IPS DF 6.9 (cell line): ENCODE measurements around the gene NUB1.

Experiments used
- DNase-seq: peaks from one replicate; pipeline ENCODE4 v3.0.0-alpha.2; 2013; ENCODE audit warnings: low read depth, low spot score
- H3K27ac ChIP-seq: one replicate; pipeline ENCODE4 v1.5.1; 2013; ENCODE audit warnings: low read length, control low read depth
- H3K27me3 ChIP-seq: 2 replicates; pipeline ENCODE4 v1.6.1; 2013; ENCODE audit warnings: mild to moderate bottlenecking, low read length; ENCODE audit not compliant: control insufficient read depth, insufficient read depth
- H3K36me3 ChIP-seq: 2 replicates; pipeline ENCODE4 v1.6.1; 2013; ENCODE audit warnings: low read length; ENCODE audit not compliant: control insufficient read depth, insufficient read depth
- H3K4me1 ChIP-seq: 2 replicates; pipeline ENCODE4 v1.6.1; 2013; ENCODE audit warnings: low read length; ENCODE audit not compliant: control insufficient read depth, insufficient read depth
- H3K4me3 ChIP-seq: 2 replicates; pipeline ENCODE4 v1.5.1; 2013; ENCODE audit warnings: mild to moderate bottlenecking, low read length
- H3K9me3 ChIP-seq: 2 replicates; pipeline ENCODE4 v1.6.1; 2013; ENCODE audit warnings: low read length, inconsistent platforms; ENCODE audit not compliant: control insufficient read depth, insufficient read depth
- WGBS: extraction: QIAGEN DNeasy Blood & Tissue Kit; methylation state at CpG from one replicate; pipeline ENCODE4 v1.1.7; 2013; ENCODE audit warnings: mixed read lengths, missing lambda C conversion rate; ENCODE audit not compliant: insufficient read length, insufficient coverage; 5-methylcytosine and 5-hydroxymethylcytosine counted together

The NUB1 gene

DNA sequence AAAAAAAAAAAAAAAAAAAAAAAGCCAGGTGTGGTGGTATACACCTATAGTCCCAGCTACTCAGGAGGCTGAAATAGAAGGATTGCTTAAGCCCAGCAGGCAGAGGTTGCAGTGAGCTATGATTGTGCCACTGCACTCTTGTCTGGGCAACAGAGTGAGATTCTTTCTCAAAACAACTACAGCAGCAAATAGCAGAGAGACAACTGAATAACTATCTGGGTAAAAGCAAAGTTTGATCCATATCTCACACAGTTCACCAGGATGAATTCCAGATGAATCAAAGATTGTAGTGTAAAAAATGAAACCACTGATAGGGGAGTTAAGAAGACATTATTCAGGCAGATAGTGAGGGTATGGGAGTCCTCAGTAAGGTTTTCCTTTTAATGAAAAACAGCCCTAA, 11.4 kb upstream of the NUB1 start:
- Histone ChIP-seq H3K9me3 (no peaks in the 10 kb centered on the region), H3K4me1 (peaks cover 3% of the 10 kb centered on the region; the same call in 1 of the 2 replicates), H3K36me3 (no peaks in the 10 kb centered on the region), H3K4me3 (no peak overlapping the region), H3K27me3 (no peaks in the 10 kb centered on the region), H3K27ac (no peak overlapping the region)
- no peak for DNase-seq

DNA sequence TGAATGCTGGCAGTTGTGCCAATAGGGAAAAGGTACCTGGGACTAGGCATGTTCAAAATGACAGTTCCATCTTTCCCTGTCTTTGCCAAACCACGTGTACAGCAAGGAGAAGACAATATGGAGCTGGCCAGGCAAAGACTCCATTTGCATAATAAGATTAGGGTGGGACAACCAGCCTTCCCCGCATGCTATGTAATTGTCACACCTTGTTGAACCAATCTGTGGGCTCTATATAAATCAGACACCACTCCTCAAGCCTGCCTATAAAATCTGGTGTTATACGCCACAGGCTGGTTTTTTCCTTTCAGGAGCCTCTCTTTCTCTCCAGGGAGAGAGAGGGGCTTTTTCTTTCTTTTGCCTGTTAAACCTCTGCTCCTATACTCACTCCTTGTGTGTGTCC, 11.0 kb upstream of the NUB1 start:
- no CpG with 5 or more reads among the region's 3 CpGs for WGBS
- Histone ChIP-seq H3K27me3 (no peaks in the 10 kb centered on the region), H3K4me1 (peaks cover 3% of the 10 kb centered on the region; the same call in 1 of the 2 replicates), H3K9me3 (no peaks in the 10 kb centered on the region), H3K27ac (no peak overlapping the region), H3K36me3 (no peaks in the 10 kb centered on the region), H3K4me3 (no peak overlapping the region)
- no peak for DNase-seq

- Histone ChIP-seq H3K4me1 (no peaks in the 10 kb centered on the region), H3K27me3 (no peaks in the 10 kb centered on the region), H3K27ac (no peak overlapping the region), H3K9me3 (no peaks in the 10 kb centered on the region), H3K36me3 (no peaks in the 10 kb centered on the region), H3K4me3 (no peak overlapping the region)
- no peak for DNase-seq
- no CpG with 5 or more reads among the region's 1 CpG for WGBS
These were observed 7.0 kb upstream of the NUB1 start for GRCh38 chr7:151334628-151335027.

DNA sequence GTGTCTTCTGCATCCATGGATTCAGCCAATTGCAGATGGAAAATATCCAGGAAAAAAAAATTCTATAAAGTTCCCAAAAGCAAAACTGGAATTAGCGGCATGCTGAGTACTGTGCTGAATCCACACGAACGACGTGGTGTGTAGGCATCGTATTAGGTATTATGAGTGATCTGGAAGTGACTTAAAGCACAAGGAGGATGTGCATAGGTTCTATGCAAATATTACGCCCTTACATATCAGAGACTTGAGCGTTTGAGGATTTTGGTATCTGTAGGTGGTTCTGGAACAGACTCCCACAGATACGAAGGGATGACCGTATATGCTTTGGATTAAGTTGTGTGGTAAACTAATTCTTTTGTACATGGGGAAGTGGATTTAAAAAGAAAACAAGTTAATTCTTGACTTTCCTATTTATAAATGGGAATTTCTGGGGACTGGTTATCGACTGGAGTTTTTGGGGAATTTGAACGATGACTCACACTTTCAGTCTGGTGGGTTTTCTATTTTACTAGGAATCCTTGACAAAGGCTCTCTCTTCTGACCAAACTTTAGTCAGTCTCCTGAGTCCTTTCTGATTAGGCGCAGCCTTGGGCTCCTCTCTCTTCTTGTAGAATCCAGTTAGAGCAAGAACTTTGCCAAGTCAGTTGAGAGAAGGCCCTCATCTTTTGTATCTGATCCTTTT, 5.4 kb upstream of the NUB1 start:
- no CpG with 5 or more reads among the region's 12 CpGs for WGBS
- Histone ChIP-seq H3K36me3 (no peaks in the 10 kb centered on the region), H3K9me3 (no peaks in the 10 kb centered on the region), H3K4me1 (no peaks in the 10 kb centered on the region), H3K27me3 (no peaks in the 10 kb centered on the region), H3K4me3 (no peak overlapping the region), H3K27ac (no peak overlapping the region)
- DNase-seq = no peak

GRCh38 chr7:151337346-151337745, 4.3 kb upstream of the NUB1 start:
- no peak overlapping the region for H3K27ac ChIP-seq
- no peak for DNase-seq
- no peaks in the 10 kb centered on the region for H3K27me3 ChIP-seq
- no peaks in the 10 kb centered on the region for H3K4me1 ChIP-seq
- no peaks in the 10 kb centered on the region for H3K9me3 ChIP-seq
- no peaks in the 10 kb centered on the region for H3K36me3 ChIP-seq
- no CpG with 5 or more reads among the region's 2 CpGs for WGBS
- no peak overlapping the region for H3K4me3 ChIP-seq

- WGBS = no CpG with 5 or more reads among the region's 3 CpGs
- Histone ChIP-seq H3K4me1 (no peaks in the 10 kb centered on the region), H3K27ac (no peak overlapping the region), H3K4me3 (no peak overlapping the region), H3K27me3 (no peaks in the 10 kb centered on the region), H3K36me3 (no peaks in the 10 kb centered on the region), H3K9me3 (no peaks in the 10 kb centered on the region)
- DNase-seq = no peak
These were observed 2.8 kb upstream of the NUB1 start for GRCh38 chr7:151338809-151339208.

DNA sequence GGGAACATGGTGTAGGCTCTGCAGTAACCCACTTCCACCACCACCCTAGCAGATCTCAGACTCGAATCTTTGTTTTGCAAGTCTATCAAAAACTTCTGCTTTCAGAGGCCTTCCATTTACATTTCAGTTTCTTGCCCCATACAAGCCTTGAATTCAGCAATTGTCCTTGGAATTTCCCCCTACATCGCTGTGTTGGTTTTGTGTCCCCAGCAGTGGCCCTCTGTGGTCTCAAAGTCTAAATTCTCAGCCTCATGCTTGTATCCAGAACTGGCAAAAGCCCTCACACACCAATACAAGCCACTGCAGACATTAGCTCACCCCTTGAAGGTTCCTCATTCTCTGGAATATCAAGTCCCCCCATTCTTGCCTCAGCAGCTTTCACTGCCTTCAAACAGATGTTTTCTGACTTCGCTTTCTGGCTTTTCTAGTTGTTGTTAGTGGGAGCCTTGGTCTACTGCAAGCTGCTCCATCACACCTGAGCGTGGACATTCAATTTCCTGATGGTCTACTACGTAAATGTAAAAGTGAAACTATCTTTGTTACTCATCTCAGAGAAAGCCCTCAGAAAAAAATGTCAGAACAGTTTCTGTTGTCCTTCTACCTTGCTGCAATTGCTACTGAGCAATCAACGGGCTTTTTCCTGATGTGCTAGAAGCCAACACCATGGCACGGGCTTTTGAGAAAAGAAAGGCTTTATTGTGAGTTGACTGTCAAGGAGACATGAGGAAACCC, 1.8 kb upstream of the NUB1 start:
- WGBS = no CpG with 5 or more reads among the region's 7 CpGs
- no peaks in the 10 kb centered on the region for H3K27me3 ChIP-seq
- no peaks in the 10 kb centered on the region for H3K36me3 ChIP-seq
- H3K4me1 ChIP-seq = no peaks in the 10 kb centered on the region
- DNase-seq = no peak
- no peak overlapping the region for H3K27ac ChIP-seq
- H3K9me3 ChIP-seq = no peaks in the 10 kb centered on the region
- H3K4me3 ChIP-seq = no peak overlapping the region

DNA sequence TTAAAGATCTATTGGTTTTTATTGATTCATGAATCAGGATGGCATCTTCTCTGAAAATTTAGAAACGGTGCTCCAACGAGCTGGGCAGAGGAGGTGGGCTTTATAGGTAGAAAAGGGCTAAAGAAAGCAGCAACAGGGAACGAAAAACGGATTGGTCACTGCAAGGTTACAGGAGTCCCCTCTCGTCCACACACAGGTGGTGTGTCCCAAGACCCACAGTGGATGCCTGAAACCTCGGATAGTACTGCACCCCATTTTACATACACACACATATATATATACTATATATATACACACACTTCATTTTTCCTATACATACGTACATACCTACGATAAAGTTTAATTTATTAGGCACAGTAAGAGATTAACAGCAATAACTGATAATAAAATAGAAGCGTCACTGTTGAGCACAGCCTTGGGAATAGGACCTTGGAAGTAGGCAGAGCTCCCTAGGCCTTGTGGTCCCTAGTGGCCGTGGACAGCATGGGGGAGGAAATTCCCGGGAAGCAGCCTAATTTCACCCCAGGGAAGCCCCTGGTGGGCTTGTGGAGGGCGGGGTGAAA, 737 bp upstream of the NUB1 start:
- Histone ChIP-seq H3K4me3 (peak overlapping the region; percentile 20; the same call in 1 of the 2 replicates), H3K36me3 (no peaks in the 10 kb centered on the region; the same call in 1 of the 2 replicates), H3K4me1 (no peaks in the 10 kb centered on the region), H3K27me3 (no peaks in the 10 kb centered on the region), H3K9me3 (no peaks in the 10 kb centered on the region), H3K27ac (no peak overlapping the region)
- no peak for DNase-seq
- WGBS = 100% methylated on average over 2 of the region's 12 CpGs

GRCh38 chr7:151342102-151342646, 562 bp downstream of the NUB1 start:
- Histone ChIP-seq H3K27ac (no peak overlapping the region), H3K4me1 (no peaks in the 10 kb centered on the region), H3K36me3 (peaks cover 4% of the 10 kb centered on the region; the same call in 1 of the 2 replicates), H3K4me3 (peak overlapping the region; percentile 97; the same call in 1 of the 2 replicates), H3K9me3 (no peaks in the 10 kb centered on the region), H3K27me3 (no peaks in the 10 kb centered on the region)
- no peak for DNase-seq
- no CpG with 5 or more reads among the region's 11 CpGs for WGBS

DNA sequence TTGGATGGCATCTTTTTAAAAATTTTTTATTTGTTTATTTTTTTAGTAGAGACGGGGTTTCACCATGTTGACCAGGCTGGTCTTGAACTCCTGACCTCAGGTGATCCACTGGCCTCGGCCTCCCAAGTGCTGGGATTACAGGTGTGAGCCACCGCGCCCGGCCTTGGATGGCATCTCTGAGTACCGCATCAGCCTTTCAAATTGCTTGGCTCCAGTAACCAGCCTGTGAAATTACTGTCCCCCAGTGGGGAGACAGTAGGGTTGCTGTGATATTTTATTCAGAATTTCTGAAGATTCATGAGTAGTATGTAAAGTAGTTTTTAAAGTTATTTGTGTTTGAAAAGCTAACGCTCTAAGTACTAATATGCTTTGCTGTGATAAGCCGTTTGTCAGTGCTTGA, 1.2 kb downstream of the NUB1 start:
- H3K36me3 ChIP-seq = peaks cover 4% of the 10 kb centered on the region; the same call in 1 of the 2 replicates
- no peaks in the 10 kb centered on the region for H3K9me3 ChIP-seq
- no peak for DNase-seq
- no peaks in the 10 kb centered on the region for H3K4me1 ChIP-seq
- WGBS = 100% methylated on average over 1 of the region's 8 CpGs
- no peak overlapping the region for H3K27ac ChIP-seq
- H3K27me3 ChIP-seq = no peaks in the 10 kb centered on the region
- H3K4me3 ChIP-seq = no peak overlapping the region
